ENCODE data around the gene PTPRE.

The PTPRE gene

DNA sequence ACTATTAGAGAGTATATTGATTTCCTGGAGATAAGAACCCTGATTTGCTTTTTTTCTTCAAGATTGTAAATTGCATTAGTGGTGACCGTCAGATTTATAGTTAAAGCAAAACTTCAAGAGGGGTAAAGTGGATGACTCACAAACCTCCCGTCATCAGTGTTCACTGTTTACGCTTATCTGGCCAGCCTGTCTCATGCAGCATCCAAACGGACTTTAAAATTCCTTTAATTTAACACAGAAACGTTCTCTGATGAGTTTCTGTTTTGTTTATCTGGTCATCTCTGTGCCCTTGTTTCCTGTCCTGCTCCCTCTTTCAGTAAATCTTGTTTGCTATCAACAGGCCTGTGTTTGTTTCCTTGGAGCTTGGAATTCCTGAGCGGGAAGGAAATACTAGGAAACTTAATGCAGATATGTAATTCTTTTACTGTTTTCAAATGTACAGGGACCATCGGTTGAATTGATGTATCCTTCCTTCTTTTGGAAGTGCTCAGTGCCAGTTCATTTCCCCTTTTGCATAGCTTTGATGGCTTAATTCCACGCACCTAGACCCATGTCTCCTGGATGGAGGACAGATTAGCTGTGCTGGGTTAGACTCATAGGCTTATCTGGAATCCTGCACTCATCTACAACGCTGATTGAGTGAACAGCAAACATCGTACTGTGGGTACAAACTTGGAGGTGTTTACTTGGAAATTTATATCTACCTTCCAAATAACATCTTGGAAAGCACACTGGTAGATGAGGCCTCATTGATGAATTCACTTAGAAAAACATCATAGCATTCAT, 21.3 kb downstream of the PTPRE start:
- no peak for FAIRE-seq

DNA sequence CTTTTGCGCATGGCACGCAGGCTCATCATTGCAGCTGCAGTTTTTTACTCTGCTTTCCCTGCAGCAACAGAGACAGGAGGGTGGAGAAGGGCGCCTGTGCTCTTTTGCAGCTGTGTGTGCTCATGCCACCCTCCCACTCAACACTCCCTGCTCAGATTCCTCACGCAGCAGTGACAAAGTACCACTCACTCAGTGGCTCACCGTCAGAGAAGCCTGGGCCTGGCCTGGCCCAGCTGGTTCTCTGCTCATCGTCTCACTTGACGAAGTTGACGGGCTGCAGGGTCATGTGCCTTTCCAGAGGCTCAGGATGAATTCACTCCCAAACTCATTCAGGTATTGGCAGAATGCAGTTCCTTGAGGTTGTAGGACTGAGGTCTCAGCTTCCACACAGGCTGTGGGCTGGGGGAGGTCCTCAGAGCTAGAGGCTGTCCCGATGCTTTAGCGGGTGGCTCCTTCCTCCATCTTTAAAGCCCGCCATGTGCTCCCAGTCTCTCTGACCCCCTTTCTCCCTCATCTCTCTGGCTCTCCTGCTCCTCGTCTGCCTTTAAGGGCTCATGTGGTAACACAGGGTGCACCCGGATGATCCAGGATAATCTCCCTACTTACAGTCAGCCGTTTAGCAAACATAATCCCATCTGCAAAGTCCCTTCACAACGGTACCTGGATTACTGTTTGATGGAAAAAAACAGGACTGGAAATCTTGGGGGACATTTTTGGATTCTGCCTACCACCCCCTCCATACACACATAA, 25.8 kb downstream of the PTPRE start:
- no peak for FAIRE-seq

GRCh38 chr10:127933271-127933670, 26.4 kb downstream of the PTPRE start:
- FAIRE-seq = no peak

GRCh38 chr10:127934383-127934782, 27.5 kb downstream of the PTPRE start:
- no peak for FAIRE-seq

GRCh38 chr10:127935071-127935561, 28.2 kb downstream of the PTPRE start:
- no peak for FAIRE-seq

DNA sequence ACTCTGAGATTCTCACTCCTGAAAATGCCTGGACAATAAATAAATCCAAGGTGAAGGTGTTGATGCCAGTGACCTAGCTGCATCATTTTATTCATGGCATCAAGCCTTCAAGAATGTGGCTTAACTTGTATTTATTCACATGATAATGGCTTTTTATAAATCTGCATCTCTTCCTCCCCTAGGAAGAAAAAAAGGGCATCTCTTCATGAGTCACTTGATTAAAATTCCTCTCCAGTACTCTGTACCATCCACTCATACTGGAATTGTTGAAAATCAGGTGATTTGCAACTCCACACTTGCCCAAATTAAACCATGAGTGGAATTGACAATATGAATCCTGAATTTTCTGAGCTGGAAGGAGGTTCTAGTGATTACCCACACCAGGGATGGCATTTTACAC, 30.2 kb downstream of the PTPRE start:
- no peak for FAIRE-seq

GRCh38 chr10:127937915-127938463, 31.1 kb downstream of the PTPRE start:
- no peak for FAIRE-seq

DNA sequence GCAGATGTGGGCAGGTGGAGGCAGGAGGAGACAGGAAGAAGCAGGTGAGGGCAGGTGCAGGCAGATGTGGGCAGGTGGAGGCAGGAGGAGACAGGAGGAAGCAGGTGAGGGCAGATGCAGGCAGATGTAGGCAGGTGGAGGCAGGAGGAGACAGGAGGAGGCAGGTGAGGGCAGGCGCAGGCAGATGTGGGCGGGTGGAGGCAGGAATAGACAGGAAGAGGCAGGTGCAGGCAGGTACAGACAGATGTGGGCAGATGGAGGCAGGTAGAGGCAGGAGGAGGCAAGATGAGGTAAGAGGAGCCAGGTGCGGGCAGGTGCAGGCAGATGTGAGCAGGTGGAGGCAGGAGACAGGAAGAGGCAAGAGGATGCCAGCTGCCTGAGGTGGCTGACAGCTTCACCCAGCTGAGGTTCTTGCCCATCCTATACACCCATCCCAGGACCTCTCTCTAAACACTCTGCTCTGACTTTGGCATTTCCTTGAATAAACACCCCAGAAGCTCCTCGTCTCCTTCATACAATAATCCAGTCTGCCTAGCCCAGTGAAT, 33.0 kb downstream of the PTPRE start:
- no peak for FAIRE-seq

DNA sequence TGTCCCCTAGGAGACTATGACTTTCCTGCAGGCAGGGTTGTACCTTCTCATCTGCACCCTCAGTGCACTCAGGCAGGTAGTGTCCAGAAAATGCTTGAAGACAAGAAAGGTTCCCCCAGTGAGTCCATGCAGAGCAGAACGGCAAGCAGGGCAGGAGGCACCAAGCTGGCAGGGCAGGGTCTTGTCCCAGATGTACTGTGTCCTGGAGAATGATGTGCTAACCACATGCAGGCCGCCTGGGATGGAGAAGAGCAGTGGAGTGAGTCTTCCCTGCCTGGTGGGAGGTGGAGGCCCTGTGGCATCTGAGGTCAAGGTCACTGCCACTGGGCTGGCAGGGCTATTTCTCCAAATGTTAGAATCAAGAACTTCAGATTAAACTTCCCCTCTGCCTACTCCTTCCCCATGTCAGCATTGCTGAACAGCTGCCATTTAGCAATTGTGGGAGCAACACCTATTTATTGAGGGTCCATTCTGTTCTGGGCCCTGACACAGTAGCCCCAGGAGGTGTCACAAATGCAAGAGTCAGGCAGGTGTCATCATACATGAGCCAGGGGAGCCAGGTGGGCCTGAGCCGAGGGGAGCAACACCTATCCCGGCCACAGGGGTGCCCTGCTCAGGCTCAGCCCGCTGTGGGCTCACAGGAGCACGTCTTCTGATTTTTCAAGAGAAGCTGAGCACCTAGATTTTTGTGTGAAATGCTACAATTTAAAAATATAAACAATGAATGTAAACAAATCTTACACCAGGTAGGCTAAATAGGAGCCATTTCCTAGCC, 34.1 kb downstream of the PTPRE start:
- no peak for FAIRE-seq

DNA sequence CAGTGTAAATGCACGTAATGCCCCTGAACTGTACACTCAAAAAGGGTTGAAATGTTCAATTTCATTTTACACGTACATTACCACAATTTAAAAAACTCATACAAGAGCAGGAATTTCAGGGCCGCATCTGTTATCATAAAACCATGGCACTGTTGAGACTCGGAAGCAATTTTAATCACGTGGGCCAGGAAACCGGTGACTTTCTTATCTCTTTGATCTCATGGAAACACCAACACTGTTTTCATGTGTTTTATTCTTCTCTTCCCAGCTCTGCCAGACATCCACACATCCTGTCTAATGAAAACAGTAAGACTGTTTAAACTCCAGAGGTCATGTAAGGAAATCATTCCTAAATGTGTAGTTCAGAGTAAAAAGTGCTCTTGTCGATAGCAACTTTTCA, 35.9 kb downstream of the PTPRE start:
- FAIRE-seq = no peak

DNA sequence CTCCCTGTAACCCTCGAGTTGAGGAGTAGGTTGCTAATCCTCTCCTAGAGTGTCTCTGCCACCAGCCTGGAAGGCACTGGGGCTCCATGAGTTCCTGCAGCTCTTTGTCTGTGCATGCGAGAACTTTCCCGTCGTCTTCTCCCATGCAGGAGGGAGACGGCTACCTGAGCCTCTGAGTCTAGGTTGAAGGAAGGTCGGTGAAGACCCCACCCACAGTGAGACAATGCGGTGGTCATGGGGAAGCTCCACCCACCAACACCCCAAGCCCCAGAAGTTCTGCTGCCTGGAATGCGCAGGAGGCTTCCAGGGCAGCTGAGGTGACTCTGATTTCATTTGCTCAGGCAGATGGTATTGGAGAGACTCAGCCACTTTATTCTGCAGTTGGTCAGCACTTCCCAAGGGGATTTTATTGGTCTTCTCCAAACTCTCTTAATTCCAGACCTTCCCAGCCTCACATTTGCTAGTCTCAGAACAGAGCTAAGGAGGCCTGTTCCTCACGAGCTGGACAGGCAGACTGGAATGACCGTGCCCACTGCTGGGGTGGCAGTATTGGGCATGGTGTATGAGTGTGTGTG, 36.5 kb downstream of the PTPRE start:
- FAIRE-seq = no peak

DNA sequence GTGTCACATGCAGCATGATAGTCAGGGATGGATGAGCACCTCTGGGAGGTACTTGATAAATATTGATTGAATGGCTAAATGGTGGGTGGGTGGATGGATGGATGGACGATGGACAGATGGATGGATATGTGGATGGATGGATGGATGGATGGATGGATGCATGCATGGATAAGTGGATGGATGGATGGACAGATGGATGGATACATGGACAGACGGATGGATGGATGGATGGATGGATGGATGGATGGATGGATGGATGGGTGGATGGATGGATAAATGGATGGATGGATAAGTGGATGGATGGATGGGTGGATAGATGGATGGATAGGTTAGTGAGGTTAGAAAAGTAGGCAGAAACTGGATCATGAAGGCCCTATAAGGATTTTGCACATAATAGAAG, 37.4 kb downstream of the PTPRE start:
- FAIRE-seq = no peak

- no peak for FAIRE-seq
Measured at GRCh38 chr10:127945341-127945758, 38.4 kb downstream of the PTPRE start.

DNA sequence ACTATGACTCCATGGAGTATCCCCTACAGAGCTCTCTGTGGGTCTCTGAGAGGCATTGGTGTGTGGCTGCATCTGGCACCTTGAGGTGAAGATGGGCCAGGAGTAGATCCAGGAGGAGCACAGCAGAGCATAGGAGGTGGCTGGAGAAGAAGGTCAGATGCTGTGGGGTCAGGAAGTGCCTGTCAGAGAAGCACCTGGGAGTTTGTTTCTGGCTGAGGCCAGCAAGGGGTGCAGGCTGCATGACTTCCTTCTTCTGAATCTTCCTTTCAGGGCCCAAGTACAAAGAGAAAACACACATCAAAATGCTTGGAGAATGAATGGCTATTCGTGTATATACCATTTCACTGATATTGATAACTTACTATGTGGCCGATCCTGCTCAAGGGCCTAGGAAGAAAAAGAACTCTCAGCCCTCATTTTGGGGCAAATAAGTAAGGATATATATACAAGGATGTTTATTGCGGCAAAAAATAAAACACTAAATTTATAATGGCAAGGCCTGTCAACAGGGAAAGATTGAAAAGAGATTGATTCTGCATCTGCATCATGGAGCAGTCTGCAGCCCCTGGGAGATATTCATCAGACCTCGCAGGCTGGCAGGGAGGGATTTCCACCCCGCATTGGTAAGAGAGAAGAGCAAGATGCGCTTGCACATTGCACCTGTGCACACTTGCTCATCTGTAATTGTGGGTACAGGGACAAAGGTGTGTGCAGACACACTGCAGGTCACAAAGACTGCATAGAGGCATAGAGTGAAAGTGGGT, 39.2 kb downstream of the PTPRE start:
- no peak for FAIRE-seq

GRCh38 chr10:127947211-127947610, 40.3 kb downstream of the PTPRE start:
- no peak for FAIRE-seq

- FAIRE-seq = no peak
Measured at GRCh38 chr10:127948791-127949190, 41.9 kb downstream of the PTPRE start.

GRCh38 chr10:127949831-127950230, 42.9 kb downstream of the PTPRE start:
- no peak for FAIRE-seq

DNA sequence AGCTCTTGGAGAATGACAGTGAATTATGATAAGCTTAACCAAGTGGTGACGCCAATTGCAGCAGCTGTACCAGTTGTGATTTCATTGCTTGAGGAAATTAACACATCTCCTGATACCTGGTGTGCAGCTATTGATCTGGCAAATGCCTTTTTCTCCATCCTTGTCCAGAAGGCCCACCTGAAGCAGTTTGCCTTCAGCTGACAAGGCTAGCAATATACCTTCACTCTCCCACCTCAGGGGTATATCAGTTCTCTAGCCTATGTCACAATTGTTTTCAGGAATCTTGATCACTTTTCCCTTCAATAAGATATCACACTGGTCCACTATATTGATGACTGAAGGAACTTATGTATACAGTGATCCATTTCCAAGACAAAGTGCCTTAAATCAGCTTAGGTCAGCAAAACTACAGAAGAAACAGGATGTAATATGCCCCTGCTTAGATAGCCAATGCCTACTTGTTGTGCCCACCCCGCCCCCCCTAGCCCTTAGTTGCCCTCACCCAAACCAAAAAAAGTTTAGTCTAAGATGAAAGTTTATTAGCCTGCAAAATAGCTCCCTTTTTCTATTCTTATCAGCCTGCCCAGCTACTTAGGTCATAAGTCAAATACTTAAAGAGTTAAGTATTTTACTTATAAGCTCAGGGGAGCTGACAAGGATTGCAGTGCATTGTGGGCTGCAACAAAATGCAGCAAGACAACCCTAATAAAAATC, 45.1 kb downstream of the PTPRE start:
- FAIRE-seq = no peak

DNA sequence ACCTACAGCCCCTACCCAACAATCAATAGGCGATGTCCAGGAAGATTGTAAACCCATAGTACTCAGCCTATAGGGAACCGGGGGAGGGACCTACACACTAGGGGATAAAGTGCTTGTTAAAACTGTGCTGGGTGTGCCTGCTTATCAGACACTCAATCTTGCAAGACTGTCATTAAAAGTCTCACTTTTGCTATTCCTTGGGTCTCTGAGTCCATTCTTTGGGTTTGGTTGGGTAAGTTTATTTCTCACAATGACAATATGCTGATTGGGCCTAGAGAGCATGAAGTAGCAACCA, 45.6 kb downstream of the PTPRE start:
- FAIRE-seq = no peak

DNA sequence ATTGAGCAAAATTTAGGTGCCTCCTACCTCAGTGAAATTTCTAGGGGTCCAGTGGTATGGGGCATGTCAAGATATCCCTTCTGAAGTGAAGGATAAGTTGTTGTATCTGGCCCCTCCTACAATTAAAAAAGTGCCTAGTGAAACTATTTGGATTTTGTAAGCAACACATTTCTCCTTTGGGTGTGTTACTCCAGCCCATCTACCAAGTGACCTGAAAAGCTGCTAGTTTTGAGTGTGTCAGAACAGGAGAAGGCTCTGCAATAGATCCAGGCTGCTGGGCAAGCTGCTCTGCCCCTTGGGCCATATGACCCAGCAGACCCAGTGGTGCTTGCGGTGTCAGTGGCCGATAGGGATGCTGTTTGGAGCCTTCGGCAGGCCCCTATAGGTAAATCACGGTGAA, 46.0 kb downstream of the PTPRE start:
- no peak for FAIRE-seq

DNA sequence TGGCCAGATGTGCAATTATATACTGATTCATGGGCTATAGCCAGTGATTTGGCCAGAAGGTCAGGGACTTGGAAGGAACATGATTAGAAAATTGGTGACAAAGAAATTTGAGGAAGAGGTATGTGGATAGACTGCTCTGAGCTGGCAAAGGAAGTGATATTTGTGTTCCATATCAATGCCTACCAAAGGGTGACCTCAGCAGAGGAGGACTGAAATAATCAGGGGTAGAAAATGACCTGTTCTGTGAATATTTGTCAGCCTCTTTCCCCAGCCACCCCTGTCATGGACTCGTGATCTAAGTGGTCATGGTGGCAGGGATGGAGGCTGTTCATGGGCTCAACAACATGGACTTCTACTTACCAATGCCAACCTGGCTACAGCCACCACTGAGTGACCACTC, 47.0 kb downstream of the PTPRE start:
- FAIRE-seq = no peak
